Hematopoietic multipotent progenitor cell treated with erythropoietin and hydrocortisone succinate and interleukin-3 and kit ligand, for 17 days (in vitro differentiated cells): ENCODE measurements around the gene ACBD6.
A peak's percentile ranks its signal among the peaks of the same experiment; 100 is the strongest.
"Not testable (repeated sequence)": the region's sequence is repeated elsewhere in the genome, so short reads cannot be mapped to it uniquely, and the experiment has no call there.

Source experiments
- DNase-seq: peaks from one replicate; pipeline ENCODE4 v3.0.0-alpha.2; 2015; ENCODE audit warnings: low spot score

ACBD6 gene

GRCh38 chr1:180488661-180489060 lies 13.7 kb downstream of the ACBD6 start:
- no peak for DNase-seq

- no peak for DNase-seq
These were observed 16.3 kb downstream of the ACBD6 start for GRCh38 chr1:180486092-180486491.

- DNase-seq = no peak
These were observed 17.9 kb downstream of the ACBD6 start for GRCh38 chr1:180484490-180484889.

GRCh38 chr1:180482425-180483275 lies 19.7 kb downstream of the ACBD6 start:
- DNase-seq = peak; percentile 63

- no peak for DNase-seq
These were observed 32.3 kb downstream of the ACBD6 start for GRCh38 chr1:180470031-180470430.

- DNase-seq = no peak
These were observed 34.1 kb downstream of the ACBD6 start for GRCh38 chr1:180468311-180468710.

GRCh38 chr1:180462102-180462501 lies 40.3 kb downstream of the ACBD6 start:
- no peak for DNase-seq

- DNase-seq = not testable (repeated sequence)
These were observed 40.7 kb downstream of the ACBD6 start for GRCh38 chr1:180461682-180462081.

GRCh38 chr1:180458807-180459206 lies 43.6 kb downstream of the ACBD6 start:
- DNase-seq = no peak

GRCh38 chr1:180456191-180456590 lies 46.2 kb downstream of the ACBD6 start:
- DNase-seq = no peak

GRCh38 chr1:180451504-180451903 lies 50.9 kb downstream of the ACBD6 start:
- no peak for DNase-seq

- DNase-seq = no peak
These were observed 57.9 kb downstream of the ACBD6 start for GRCh38 chr1:180444522-180444921.

GRCh38 chr1:180440335-180440734 lies 62.0 kb downstream of the ACBD6 start:
- no peak for DNase-seq

- no peak for DNase-seq
These were observed 66.8 kb downstream of the ACBD6 start for GRCh38 chr1:180435566-180435965.

- DNase-seq = no peak
These were observed 68.5 kb downstream of the ACBD6 start for GRCh38 chr1:180433873-180434272.

- DNase-seq = no peak
These were observed 70.7 kb downstream of the ACBD6 start for GRCh38 chr1:180431683-180432082.

- DNase-seq = no peak
These were observed 73.3 kb downstream of the ACBD6 start for GRCh38 chr1:180428782-180429695.

- no peak for DNase-seq
These were observed 76.4 kb downstream of the ACBD6 start for GRCh38 chr1:180425952-180426351.

- no peak for DNase-seq
These were observed 77.4 kb downstream of the ACBD6 start for GRCh38 chr1:180424848-180425457.

- DNase-seq = no peak
These were observed 80.8 kb downstream of the ACBD6 start for GRCh38 chr1:180421614-180422013.

GRCh38 chr1:180421145-180421544 lies 81.2 kb downstream of the ACBD6 start:
- DNase-seq = not testable (repeated sequence)

GRCh38 chr1:180415985-180416633 lies 86.3 kb downstream of the ACBD6 start:
- peak; percentile 39 for DNase-seq
